Measurements from ENCODE around the gene NDUFB3.

GRCh38 chr2:201132518-201132917 lies 60.7 kb downstream of the NDUFB3 start:
- TF ChIP-seq CTCF (IDR thresholded peaks at IDR 0.05) = no peak
- TF ChIP-seq POLR2A (IDR thresholded peaks at IDR 0.05) = no peak
